SK-N-SH treated with all-trans-retinoic acid at 6 μM for 48 hours (cell line): ENCODE results near the gene EPB41L1.

Experiments
- ATAC-seq: fragments of 200-7000 bp; cut with Tn5 transposase; 3 replicates; pipeline ENCODE4 v1.9.1; 2020; ENCODE audit warnings: mild to moderate bottlenecking, moderate library complexity
- ARNTL ChIP-seq: fragments of 450-650 bp; formaldehyde crosslinking; IDR thresholded peaks from 2 replicates; pipeline ENCODE4 v1.5.0; 2020; ENCODE audit warnings: low read depth, mild to moderate bottlenecking, moderate library complexity, borderline replicate concordance
- BACH2 ChIP-seq: fragments of 250-450 bp; sonication (Bioruptor Pico); IDR thresholded peaks from 2 replicates; pipeline ENCODE4 v1.9.0; 2021; ENCODE audit warnings: mild to moderate bottlenecking, borderline replicate concordance
- CSDC2 ChIP-seq: fragments of 250-450 bp; sonication (Bioruptor Pico); IDR thresholded peaks from 2 replicates; pipeline ENCODE4 v1.5.0; 2020; ENCODE audit warnings: mild to moderate bottlenecking, moderate library complexity
- ESRRG ChIP-seq: fragments of 250-450 bp; sonication (Bioruptor Pico); IDR thresholded peaks from 2 replicates; pipeline ENCODE4 v1.6.1; 2021; ENCODE audit warnings: mild to moderate bottlenecking
- GLIS3 ChIP-seq: fragments of 250-450 bp; sonication (Bioruptor Pico); IDR thresholded peaks from 2 replicates; pipeline ENCODE4 v1.5.0; 2020; ENCODE audit warnings: mild to moderate bottlenecking, moderate library complexity
- ISL1 ChIP-seq: fragments of 250-450 bp; sonication (Bioruptor Pico); IDR thresholded peaks from 2 replicates; pipeline ENCODE4 v2.1.2; 2022; ENCODE audit warnings: mild to moderate bottlenecking, moderate library complexity
- OSR1 ChIP-seq: fragments of 250-450 bp; sonication (Bioruptor Pico); IDR thresholded peaks from 2 replicates; pipeline ENCODE4 v1.8.0; 2022; ENCODE audit warnings: moderate library complexity, mild to moderate bottlenecking, inconsistent platforms
- SNAI2 ChIP-seq: fragments of 250-450 bp; sonication (Bioruptor Pico); IDR thresholded peaks from 2 replicates; pipeline ENCODE4 v1.5.0; 2020; ENCODE audit warnings: mild to moderate bottlenecking, moderate library complexity
- TCF4 ChIP-seq: fragments of 250-450 bp; sonication (Bioruptor Pico); IDR thresholded peaks from 2 replicates; pipeline ENCODE4 v1.8.0; 2021; ENCODE audit warnings: mild to moderate bottlenecking, moderate library complexity, borderline replicate concordance
- TOX ChIP-seq: fragments of 250-450 bp; sonication (Bioruptor Pico); IDR thresholded peaks from 2 replicates; pipeline ENCODE4 v1.8.0; 2021; ENCODE audit warnings: mild to moderate bottlenecking, moderate library complexity, borderline replicate concordance
- ZC3H10 ChIP-seq: fragments of 250-450 bp; sonication (Bioruptor Pico); IDR thresholded peaks from 2 replicates; pipeline ENCODE4 v1.5.1; 2021; ENCODE audit warnings: mild to moderate bottlenecking, moderate library complexity
- ZFP3 ChIP-seq: fragments of 250-450 bp; sonication (Bioruptor Pico); IDR thresholded peaks from 2 replicates; pipeline ENCODE4 v1.5.0; 2020; ENCODE audit warnings: mild to moderate bottlenecking, moderate library complexity
- ZFP30 ChIP-seq: fragments of 450-650 bp; formaldehyde crosslinking; IDR thresholded peaks from 2 replicates; pipeline ENCODE4 v1.5.0; 2022; ENCODE audit warnings: mild to moderate bottlenecking, moderate library complexity
- ZNF565 ChIP-seq: fragments of 450-650 bp; formaldehyde crosslinking; conservative IDR thresholded peaks from 2 replicates; pipeline ENCODE4 v1.5.0; 2020; ENCODE audit warnings: low read depth, mild to moderate bottlenecking, moderate library complexity
- ZNF70 ChIP-seq: fragments of 450-650 bp; formaldehyde crosslinking; IDR thresholded peaks from 2 replicates; pipeline ENCODE4 v1.5.0; 2020; ENCODE audit warnings: mild to moderate bottlenecking, moderate library complexity
- ZNF8 ChIP-seq: fragments of 450-650 bp; formaldehyde crosslinking; IDR thresholded peaks from 2 replicates; pipeline ENCODE4 v1.5.0; 2020; ENCODE audit warnings: mild to moderate bottlenecking, moderate library complexity
- TF ChIP-seq, protein P1 (sequence below): fragments of 250-450 bp; sonication (Bioruptor Pico); IDR thresholded peaks from 2 replicates; pipeline ENCODE4 v1.8.0; 2020; ENCODE audit warnings: mild to moderate bottlenecking, moderate library complexity, borderline replicate concordance
- TF ChIP-seq, protein P2 (sequence below): fragments of 250-450 bp; sonication (Bioruptor Pico); IDR thresholded peaks from 2 replicates; pipeline ENCODE4 v1.8.0; 2021; ENCODE audit warnings: low read depth, mild to moderate bottlenecking, moderate library complexity, borderline replicate concordance
- TF ChIP-seq, protein P3 (sequence below): fragments of 250-450 bp; sonication (Bioruptor Pico); IDR thresholded peaks from 2 replicates; pipeline ENCODE4 v1.5.1; 2020; ENCODE audit warnings: low read depth, mild to moderate bottlenecking, moderate library complexity
- TF ChIP-seq, protein P4 (sequence below): fragments of 250-450 bp; sonication (Bioruptor Pico); IDR thresholded peaks from 2 replicates; pipeline ENCODE4 v1.5.0; 2020; ENCODE audit warnings: mild to moderate bottlenecking, moderate library complexity
- TF ChIP-seq, protein P5 (sequence below): fragments of 250-450 bp; sonication (Bioruptor Pico); IDR thresholded peaks from 2 replicates; pipeline ENCODE4 v1.5.1; 2021; ENCODE audit warnings: mild to moderate bottlenecking, moderate library complexity

EPB41L1 gene

DNA sequence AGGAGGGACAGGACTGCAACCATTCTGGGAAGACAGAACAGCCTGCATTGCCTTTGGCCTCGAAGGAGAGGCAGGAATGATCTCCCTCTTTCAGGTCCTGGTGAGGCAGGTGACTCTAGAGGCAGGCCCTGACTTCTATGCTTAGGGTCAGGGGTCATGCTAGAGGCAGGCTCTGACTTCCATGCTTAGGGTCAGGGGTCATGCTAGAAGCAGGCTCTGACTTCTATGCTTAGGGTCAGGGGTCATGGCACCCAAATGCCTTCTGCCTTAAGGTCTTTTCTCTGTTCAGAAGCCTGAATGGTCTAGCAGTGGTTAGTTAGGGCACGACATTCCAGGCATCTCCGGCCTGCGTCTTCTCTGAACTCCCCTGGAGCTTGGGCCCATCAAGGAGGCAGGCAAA lies 46.7 kb downstream of the EPB41L1 start (continued):
- TF ChIP-seq, protein P1, sequence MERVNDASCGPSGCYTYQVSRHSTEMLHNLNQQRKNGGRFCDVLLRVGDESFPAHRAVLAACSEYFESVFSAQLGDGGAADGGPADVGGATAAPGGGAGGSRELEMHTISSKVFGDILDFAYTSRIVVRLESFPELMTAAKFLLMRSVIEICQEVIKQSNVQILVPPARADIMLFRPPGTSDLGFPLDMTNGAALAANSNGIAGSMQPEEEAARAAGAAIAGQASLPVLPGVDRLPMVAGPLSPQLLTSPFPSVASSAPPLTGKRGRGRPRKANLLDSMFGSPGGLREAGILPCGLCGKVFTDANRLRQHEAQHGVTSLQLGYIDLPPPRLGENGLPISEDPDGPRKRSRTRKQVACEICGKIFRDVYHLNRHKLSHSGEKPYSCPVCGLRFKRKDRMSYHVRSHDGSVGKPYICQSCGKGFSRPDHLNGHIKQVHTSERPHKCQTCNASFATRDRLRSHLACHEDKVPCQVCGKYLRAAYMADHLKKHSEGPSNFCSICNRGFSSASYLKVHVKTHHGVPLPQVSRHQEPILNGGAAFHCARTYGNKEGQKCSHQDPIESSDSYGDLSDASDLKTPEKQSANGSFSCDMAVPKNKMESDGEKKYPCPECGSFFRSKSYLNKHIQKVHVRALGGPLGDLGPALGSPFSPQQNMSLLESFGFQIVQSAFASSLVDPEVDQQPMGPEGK (CRISPR knock-in tag), result no peak
- TF ChIP-seq BACH2 (CRISPR knock-in tag), result no peak
- TF ChIP-seq ZC3H10, result no peak
- TF ChIP-seq, protein P2, sequence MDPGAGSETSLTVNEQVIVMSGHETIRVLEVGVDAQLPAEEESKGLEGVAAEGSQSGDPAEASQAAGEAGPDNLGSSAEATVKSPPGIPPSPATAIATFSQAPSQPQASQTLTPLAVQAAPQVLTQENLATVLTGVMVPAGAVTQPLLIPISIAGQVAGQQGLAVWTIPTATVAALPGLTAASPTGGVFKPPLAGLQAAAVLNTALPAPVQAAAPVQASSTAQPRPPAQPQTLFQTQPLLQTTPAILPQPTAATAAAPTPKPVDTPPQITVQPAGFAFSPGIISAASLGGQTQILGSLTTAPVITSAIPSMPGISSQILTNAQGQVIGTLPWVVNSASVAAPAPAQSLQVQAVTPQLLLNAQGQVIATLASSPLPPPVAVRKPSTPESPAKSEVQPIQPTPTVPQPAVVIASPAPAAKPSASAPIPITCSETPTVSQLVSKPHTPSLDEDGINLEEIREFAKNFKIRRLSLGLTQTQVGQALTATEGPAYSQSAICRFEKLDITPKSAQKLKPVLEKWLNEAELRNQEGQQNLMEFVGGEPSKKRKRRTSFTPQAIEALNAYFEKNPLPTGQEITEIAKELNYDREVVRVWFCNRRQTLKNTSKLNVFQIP (CRISPR knock-in tag), result no peak

DNA sequence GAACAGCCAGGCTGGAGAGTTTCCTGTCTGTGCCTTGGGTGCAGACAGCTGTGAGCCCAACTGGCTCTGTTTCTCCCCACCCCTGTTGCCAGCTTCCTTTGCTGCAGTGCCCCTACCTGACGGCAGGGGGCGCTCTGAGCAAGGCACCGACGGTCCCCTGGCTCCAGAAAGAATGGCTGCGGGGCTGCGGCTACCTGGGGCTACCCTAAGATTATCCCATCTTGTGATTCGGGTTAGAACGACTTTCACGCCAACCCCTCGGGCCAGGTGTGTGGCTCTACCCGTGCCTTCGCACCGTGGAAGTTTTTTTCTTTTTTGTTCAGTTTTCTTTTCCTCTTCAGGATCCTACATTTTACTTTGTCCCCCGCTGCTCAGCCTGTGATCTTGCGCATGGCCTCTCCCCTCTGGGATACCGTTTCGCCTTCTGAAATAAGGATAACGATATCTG lies 48.4 kb downstream of the EPB41L1 start:
- TF ChIP-seq, protein P3, sequence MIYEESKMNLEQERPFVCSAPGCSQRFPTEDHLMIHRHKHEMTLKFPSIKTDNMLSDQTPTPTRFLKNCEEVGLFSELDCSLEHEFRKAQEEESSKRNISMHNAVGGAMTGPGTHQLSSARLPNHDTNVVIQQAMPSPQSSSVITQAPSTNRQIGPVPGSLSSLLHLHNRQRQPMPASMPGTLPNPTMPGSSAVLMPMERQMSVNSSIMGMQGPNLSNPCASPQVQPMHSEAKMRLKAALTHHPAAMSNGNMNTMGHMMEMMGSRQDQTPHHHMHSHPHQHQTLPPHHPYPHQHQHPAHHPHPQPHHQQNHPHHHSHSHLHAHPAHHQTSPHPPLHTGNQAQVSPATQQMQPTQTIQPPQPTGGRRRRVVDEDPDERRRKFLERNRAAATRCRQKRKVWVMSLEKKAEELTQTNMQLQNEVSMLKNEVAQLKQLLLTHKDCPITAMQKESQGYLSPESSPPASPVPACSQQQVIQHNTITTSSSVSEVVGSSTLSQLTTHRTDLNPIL, result no peak
- TF ChIP-seq ISL1 (CRISPR knock-in tag) (no peak), ZNF8 (no peak), ZFP30 (CRISPR knock-in tag) (no peak), BACH2 (CRISPR knock-in tag) (no peak), ZNF565 (CRISPR knock-in tag) (no peak), SNAI2 (no peak), ESRRG (no peak), TOX (CRISPR knock-in tag) (no peak), ZC3H10 (no peak)
- TF ChIP-seq, protein P1 (CRISPR knock-in tag), result no peak
- TF ChIP-seq, protein P4, sequence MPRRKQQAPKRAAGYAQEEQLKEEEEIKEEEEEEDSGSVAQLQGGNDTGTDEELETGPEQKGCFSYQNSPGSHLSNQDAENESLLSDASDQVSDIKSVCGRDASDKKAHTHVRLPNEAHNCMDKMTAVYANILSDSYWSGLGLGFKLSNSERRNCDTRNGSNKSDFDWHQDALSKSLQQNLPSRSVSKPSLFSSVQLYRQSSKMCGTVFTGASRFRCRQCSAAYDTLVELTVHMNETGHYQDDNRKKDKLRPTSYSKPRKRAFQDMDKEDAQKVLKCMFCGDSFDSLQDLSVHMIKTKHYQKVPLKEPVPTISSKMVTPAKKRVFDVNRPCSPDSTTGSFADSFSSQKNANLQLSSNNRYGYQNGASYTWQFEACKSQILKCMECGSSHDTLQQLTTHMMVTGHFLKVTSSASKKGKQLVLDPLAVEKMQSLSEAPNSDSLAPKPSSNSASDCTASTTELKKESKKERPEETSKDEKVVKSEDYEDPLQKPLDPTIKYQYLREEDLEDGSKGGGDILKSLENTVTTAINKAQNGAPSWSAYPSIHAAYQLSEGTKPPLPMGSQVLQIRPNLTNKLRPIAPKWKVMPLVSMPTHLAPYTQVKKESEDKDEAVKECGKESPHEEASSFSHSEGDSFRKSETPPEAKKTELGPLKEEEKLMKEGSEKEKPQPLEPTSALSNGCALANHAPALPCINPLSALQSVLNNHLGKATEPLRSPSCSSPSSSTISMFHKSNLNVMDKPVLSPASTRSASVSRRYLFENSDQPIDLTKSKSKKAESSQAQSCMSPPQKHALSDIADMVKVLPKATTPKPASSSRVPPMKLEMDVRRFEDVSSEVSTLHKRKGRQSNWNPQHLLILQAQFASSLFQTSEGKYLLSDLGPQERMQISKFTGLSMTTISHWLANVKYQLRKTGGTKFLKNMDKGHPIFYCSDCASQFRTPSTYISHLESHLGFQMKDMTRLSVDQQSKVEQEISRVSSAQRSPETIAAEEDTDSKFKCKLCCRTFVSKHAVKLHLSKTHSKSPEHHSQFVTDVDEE, result no peak
- TF ChIP-seq, protein P5, sequence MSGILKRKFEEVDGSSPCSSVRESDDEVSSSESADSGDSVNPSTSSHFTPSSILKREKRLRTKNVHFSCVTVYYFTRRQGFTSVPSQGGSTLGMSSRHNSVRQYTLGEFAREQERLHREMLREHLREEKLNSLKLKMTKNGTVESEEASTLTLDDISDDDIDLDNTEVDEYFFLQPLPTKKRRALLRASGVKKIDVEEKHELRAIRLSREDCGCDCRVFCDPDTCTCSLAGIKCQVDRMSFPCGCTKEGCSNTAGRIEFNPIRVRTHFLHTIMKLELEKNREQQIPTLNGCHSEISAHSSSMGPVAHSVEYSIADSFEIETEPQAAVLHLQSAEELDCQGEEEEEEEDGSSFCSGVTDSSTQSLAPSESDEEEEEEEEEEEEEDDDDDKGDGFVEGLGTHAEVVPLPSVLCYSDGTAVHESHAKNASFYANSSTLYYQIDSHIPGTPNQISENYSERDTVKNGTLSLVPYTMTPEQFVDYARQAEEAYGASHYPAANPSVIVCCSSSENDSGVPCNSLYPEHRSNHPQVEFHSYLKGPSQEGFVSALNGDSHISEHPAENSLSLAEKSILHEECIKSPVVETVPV (CRISPR knock-in tag), result no peak
- ATAC-seq, result peak; percentile 75

DNA sequence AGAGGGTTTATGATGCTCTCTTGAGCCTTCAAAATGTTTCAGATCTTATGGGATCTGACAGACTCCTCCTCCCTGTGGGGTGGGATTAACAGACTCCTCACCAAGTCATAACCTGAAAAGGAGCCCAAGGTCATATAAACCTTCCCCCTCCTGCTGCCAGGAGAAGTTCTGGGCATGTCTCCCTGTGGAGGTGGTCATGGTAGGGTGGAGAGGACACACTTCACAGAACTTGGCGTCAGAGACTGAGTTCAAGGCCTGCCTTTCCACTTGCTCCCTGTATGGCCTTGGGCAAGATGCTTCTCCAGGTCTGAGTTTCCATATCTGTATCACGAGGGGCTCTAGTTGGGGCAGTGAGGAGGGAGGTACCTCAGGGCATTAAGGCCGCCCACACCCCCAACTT lies 49.3 kb downstream of the EPB41L1 start:
- TF ChIP-seq CSDC2 (CRISPR knock-in tag) (no peak), GLIS3 (CRISPR knock-in tag) (no peak), ARNTL (CRISPR knock-in tag) (no peak), TOX (CRISPR knock-in tag) (no peak), ZC3H10 (no peak), ZNF70 (CRISPR knock-in tag) (no peak), ZFP3 (no peak), TCF4 (no peak), ISL1 (CRISPR knock-in tag) (no peak), ZNF565 (CRISPR knock-in tag) (no peak), ZFP30 (CRISPR knock-in tag) (no peak), BACH2 (CRISPR knock-in tag) (no peak), ZNF8 (no peak), OSR1 (CRISPR knock-in tag) (no peak)
- TF ChIP-seq, protein P2 (CRISPR knock-in tag), result no peak
- TF ChIP-seq, protein P4, result no peak
- no peak for ATAC-seq
